Heart right ventricle (tissue), 16 donors: Measurements from ENCODE around the gene ANKS6. TPM values are rescaled to one million over a fixed set of nuclear protein-coding genes. Genes with fewer than 3 reads are reported as not detected.

Experiments used
- ATAC-seq, 8 donors: fragments of 200-7000 bp; cut with Tn5 transposase; one replicate each; pipeline ENCODE4 v1.9.1; 2020; ENCODE audit warnings: mild to moderate bottlenecking in 8 of 8, moderate library complexity in 8 of 8, moderate number of reproducible peaks in 1 of 8
- DNase-seq, 2 donors: peaks; one replicate each; pipeline ENCODE4 v3.0.0-alpha.2; 2020
- H3K27ac ChIP-seq, 10 donors: fragments of 200-600 bp; sonication (generic) in 2 of 10; one replicate each; pipeline versions ENCODE4 v1.5.0 to v1.8.0; 2020 to 2022; ENCODE audit warnings: mild to moderate bottlenecking in 3 of 10
- H3K27me3 ChIP-seq, 7 donors: fragments of 200-600 bp; one replicate each; pipeline ENCODE4 v1.8.0; 2021 to 2022; ENCODE audit warnings: mild to moderate bottlenecking in 2 of 7
- H3K36me3 ChIP-seq, 9 donors: fragments of 200-600 bp; sonication (generic) in 1 of 9; one replicate each; pipeline versions ENCODE4 v1.5.0 to v1.8.0; 2020 to 2022; ENCODE audit warnings: mild to moderate bottlenecking in 2 of 9
- H3K4me1 ChIP-seq, 9 donors: fragments of 200-600 bp; sonication (generic) in 1 of 9; one replicate each; pipeline versions ENCODE4 v1.5.0 to v1.8.0; 2020 to 2022; ENCODE audit warnings: mild to moderate bottlenecking in 4 of 9
- H3K4me3 ChIP-seq, 10 donors: fragments of 200-600 bp; sonication (generic) in 2 of 10; one replicate each; pipeline versions ENCODE4 v1.5.0 to v1.8.0; 2020 to 2022; ENCODE audit warnings: mild to moderate bottlenecking in 7 of 10, moderate library complexity in 2 of 10
- H3K9me3 ChIP-seq, 11 donors: fragments of 200-600 bp in 10 of 11; sonication (generic) in 2 of 11; one replicate each; pipeline versions ENCODE4 v1.5.0 to v1.8.0; 2013 to 2022; ENCODE audit warnings: mild to moderate bottlenecking in 2 of 11, control low read depth in 1 of 11, moderate library complexity in 1 of 11
- CTCF ChIP-seq, 9 donors: fragments of 200-600 bp; sonication (generic) in 2 of 9; IDR thresholded peaks; one replicate each; pipeline versions ENCODE4 v1.5.0 to v1.8.0; 2021 to 2022; ENCODE audit warnings: antibody characterized with exemption in 9 of 9, mild to moderate bottlenecking in 5 of 9, moderate library complexity in 1 of 9
- WGBS, 2 donors: extraction: QIAGEN DNeasy Blood & Tissue Kit; methylation state at CpG; one replicate each; pipeline ENCODE4 v1.1.7; 2013; ENCODE audit warnings: inconsistent platforms in 1 of 2; 5-methylcytosine and 5-hydroxymethylcytosine counted together
- intact Hi-C, 10 donors: fragments of 100-400 bp; cut with DNase I; formaldehyde crosslinking; loops; one replicate each; pipeline versions ENCODE4 v1.11.1 to v1.14.2; 2022
- polyA plus RNA-seq, 2 donors: library from polyadenylated mRNA; stranded (reverse); fragments of 200-250 nt; gene quantifications; one replicate each; pipeline ENCODE4 v1.2.3, GENCODE V29; 2013
- total RNA-seq, 10 donors: library from RNA; stranded (reverse); fragmentation: NEBNext Ultra II Directional in 3 of 10; extraction: Animal tissue kit (Norgen Biotek cat#: 25700) in 3 of 10; gene quantifications; one replicate each; pipeline versions ENCODE4 v1.2.1 to v1.2.4, GENCODE V29; 2021 to 2023
- donor health status: Arrhythmogenic right ventricular cardiomyopathy.
- donor health status: ischemic (EF 13 %, LVEDD 7.1; RV severe dilation, severe dysfunction).
- donor health status: healthy with polysubstance abuse.
- donor health status: DM: no; HTN: yes; CAD: no.
- donor health status: DM: no; HTN: no; CAD: no.
- donor health status: ischemic (EF 25% LVEDD 6.9; RV normal size, moderate dysfunction).
- donor health status: ischemic (EF 25% LVEDD 5.7; RV mildly dilated, moderate dysfunction).
- donor health status: healthy.
- donor health status: DM: yes; HTN: yes; CAD: no.
- donor health status: Ischemic cardiomyopathy.
- donor health status: ischemic (EF 35%, LVEDD 5.7; RV mildly dilated, moderate dysfunction).
- donor health status: nonischemic (EF 11% LVEDD 7.7; RV severe dilation, severe dysfunction).
- donor health status: DM: yes; HTN: yes; CAD: no.
- donor health status: PGD.
- donor health status: ischemic (EF 29% LVEDD 5.4; RV normal size, mild dysfunction).
- donor health status: nonischemic (EF 23%, LVEDD 6.1; RV moderate dilation, normal function).

The ANKS6 gene
- total and polyA plus RNA-seq, 12 donors, result 3.1 to 8.0 (median 4.2) TPM

- H3K9me3 ChIP-seq, result no peaks in the 10 kb centered on the region
- intact Hi-C loops, result loop anchor here in 9 of 10 donors (1.0 to 10.0 kb wide), 5 partner anchors 241 to 461 kb away; no protein-coding TSS in a partner anchor
- WGBS, 2 donors, result 36 to 39% methylated on average over 8 of the region's 8 CpGs
- no peaks in the 10 kb centered on the region for H3K27me3 ChIP-seq
- peak in 1 of 2 donors; percentile 45 for DNase-seq
- peaks cover 0 to 41% (median 14%) of the 10 kb centered on the region in 9 donors for H3K36me3 ChIP-seq
- H3K27ac ChIP-seq, result no peak overlapping the region
- ATAC-seq, result peak in 5 of 8 donors; percentile 26 to 68 (median 54)
- no peaks in the 10 kb centered on the region for H3K4me1 ChIP-seq
- H3K4me3 ChIP-seq, result no peak overlapping the region
- TF ChIP-seq CTCF (IDR thresholded peaks at IDR 0.05), result peak; percentile 49 to 83 (median 70)
These were observed 20.4 kb downstream of the ANKS6 start for GRCh38 chr9:98775831-98776441.

- intact Hi-C loops, result loop anchor here in 5 of 10 donors (2.0 to 10.0 kb wide), 4 partner anchors 240 to 460 kb away; no protein-coding TSS in a partner anchor
- H3K4me1 ChIP-seq, result no peaks in the 10 kb centered on the region
- H3K27me3 ChIP-seq, result no peaks in the 10 kb centered on the region
- H3K9me3 ChIP-seq, result no peaks in the 10 kb centered on the region
- ATAC-seq (no peak), DNase-seq (no peak)
- no peak overlapping the region for H3K27ac ChIP-seq
- no peak overlapping the region for H3K4me3 ChIP-seq
- WGBS, 2 donors, result 89 to 90% methylated on average over 9 of the region's 9 CpGs
- peak in 7 of 9 donors; percentile 24 to 56 (median 30) for TF ChIP-seq CTCF (IDR thresholded peaks at IDR 0.05)
- H3K36me3 ChIP-seq, result peaks cover 0 to 51% (median 18%) of the 10 kb centered on the region in 9 donors
These were observed 21.6 kb downstream of the ANKS6 start for GRCh38 chr9:98774746-98775145.

- intact Hi-C loops, result loop anchor here in 4 of 10 donors (2.0 to 10.0 kb wide), 4 partner anchors 239 to 459 kb away; no protein-coding TSS in a partner anchor
- Histone ChIP-seq H3K4me1 (no peaks in the 10 kb centered on the region), H3K4me3 (no peak overlapping the region), H3K27me3 (no peaks in the 10 kb centered on the region), H3K9me3 (no peaks in the 10 kb centered on the region), H3K27ac (no peak overlapping the region), H3K36me3 (peaks cover 0 to 58% (median 18%) of the 10 kb centered on the region in 9 donors)
- ATAC-seq, result no peak
- no peak for TF ChIP-seq CTCF (IDR thresholded peaks at IDR 0.05)
- DNase-seq, result no peak
- WGBS, 2 donors, result 91 to 93% methylated on average over 15 of the region's 15 CpGs
These were observed 22.6 kb downstream of the ANKS6 start for GRCh38 chr9:98773721-98774120.

- no peaks in the 10 kb centered on the region for H3K4me1 ChIP-seq
- TF ChIP-seq CTCF (IDR thresholded peaks at IDR 0.05), result no peak
- no peaks in the 10 kb centered on the region for H3K27me3 ChIP-seq
- H3K4me3 ChIP-seq, result no peak overlapping the region
- no peaks in the 10 kb centered on the region for H3K9me3 ChIP-seq
- no peak overlapping the region for H3K27ac ChIP-seq
- 87 to 92% methylated on average over 13 of the region's 13 CpGs for WGBS, 2 donors
- DNase-seq (no peak), ATAC-seq (no peak)
- H3K36me3 ChIP-seq, result peaks cover 0 to 65% (median 18%) of the 10 kb centered on the region in 9 donors
- intact Hi-C loops, result loop anchor here in 3 of 10 donors (5.0 to 10.0 kb wide), 3 partner anchors 238 to 455 kb away; no protein-coding TSS in a partner anchor
These were observed 23.8 kb downstream of the ANKS6 start for GRCh38 chr9:98772364-98773155.
